GM19023 (cell line): ENCODE measurements around the gene RAB1B.
A peak's percentile ranks its signal among the peaks of the same experiment; 100 is the strongest.

Experiments
- ATAC-seq: cut with Tn5 transposase; IDR thresholded peaks from one replicate; pipeline ENCODE4 v1.9.1; 2021; ENCODE audit warnings: mild to moderate bottlenecking, moderate library complexity; ENCODE audit not compliant: unreplicated experiment

Gene RAB1B

GRCh38 chr11:66282468-66283455, 14.3 kb downstream of the RAB1B start:
- peak; percentile 75 for ATAC-seq

- ATAC-seq = no peak
Measured at GRCh38 chr11:66283461-66284105, 15.1 kb downstream of the RAB1B start.

GRCh38 chr11:66284526-66285078, 16.2 kb downstream of the RAB1B start:
- ATAC-seq = no peak

- ATAC-seq = no peak
Measured at GRCh38 chr11:66285250-66285947, 17.0 kb downstream of the RAB1B start.

- no peak for ATAC-seq
Measured at GRCh38 chr11:66286699-66287098, 18.3 kb downstream of the RAB1B start.

- ATAC-seq = no peak
Measured at GRCh38 chr11:66287211-66287888, 18.9 kb downstream of the RAB1B start.

- no peak for ATAC-seq
Measured at GRCh38 chr11:66287889-66288670, 19.6 kb downstream of the RAB1B start.

GRCh38 chr11:66288671-66289547, 20.5 kb downstream of the RAB1B start, which contains the start of gene YIF1A:
Gene YIF1A (minus strand): TSS chr11:66289143. CDS start chr11:66288985, 158 bp downstream.
- ATAC-seq = peak; percentile 86

- ATAC-seq = peak; percentile 41
Measured at GRCh38 chr11:66289548-66290329, 21.3 kb downstream of the RAB1B start.

- ATAC-seq = no peak
Measured at GRCh38 chr11:66290330-66290621, 21.8 kb downstream of the RAB1B start.

GRCh38 chr11:66291303-66291705, 22.9 kb downstream of the RAB1B start:
- ATAC-seq = no peak

GRCh38 chr11:66291706-66292542, 23.5 kb downstream of the RAB1B start, which contains the start of gene TMEM151A:
Gene TMEM151A (plus strand): TSS chr11:66291894. CDS start chr11:66292014, 120 bp downstream.
- no peak for ATAC-seq

GRCh38 chr11:66292543-66293332, 24.3 kb downstream of the RAB1B start:
- ATAC-seq = no peak

GRCh38 chr11:66293352-66293751, 24.9 kb downstream of the RAB1B start:
- no peak for ATAC-seq

- ATAC-seq = no peak
Measured at GRCh38 chr11:66293777-66294625, 25.6 kb downstream of the RAB1B start.
